GM19328 (cell line): Measurements from ENCODE around the gene PSMA7.

ENCODE experiments used
- ATAC-seq: cut with Tn5 transposase; IDR thresholded peaks from one replicate; pipeline ENCODE4 v1.9.1; 2021; ENCODE audit warnings: mild to moderate bottlenecking, moderate library complexity; ENCODE audit not compliant: unreplicated experiment

PSMA7 gene

GRCh38 chr20:62096421-62097380 is 46.5 kb downstream of the PSMA7 start:
- no peak for ATAC-seq

- ATAC-seq = no peak
Observed at GRCh38 chr20:62089393-62089792, 53.8 kb downstream of the PSMA7 start.

- no peak for ATAC-seq
Observed at GRCh38 chr20:62088258-62089127, 54.7 kb downstream of the PSMA7 start.

GRCh38 chr20:62087632-62088031 is 55.6 kb downstream of the PSMA7 start:
- ATAC-seq = no peak

GRCh38 chr20:62087227-62087626 is 56.0 kb downstream of the PSMA7 start:
- ATAC-seq = no peak
